CD14-positive monocyte (primary cell): ENCODE measurements around the gene ZNF296. TPM values are rescaled to one million over a fixed set of nuclear protein-coding genes. Genes with fewer than 3 reads are reported as not detected.

Experiments
- DNase-seq, 3 donors: peaks; one replicate each; pipeline ENCODE4 v3.0.0-alpha.2; 2011 to 2022
- H2AFZ ChIP-seq: 2 replicates; pipeline ENCODE4 v1.6.0; 2012; ENCODE audit warnings: mild to moderate bottlenecking, low read depth, low read length, inconsistent platforms; ENCODE audit not compliant: insufficient read depth, poor library complexity, severe bottlenecking
- H3K27ac ChIP-seq, 2 donors: 1 replicate in 1 of 2; 2 replicates in 1 of 2; pipeline ENCODE4 v1.5.1; 2012 to 2013; ENCODE audit warnings: low read length in 2 of 2, control low read depth in 1 of 2, inconsistent platforms in 1 of 2, low read depth in 1 of 2, mild to moderate bottlenecking in 1 of 2
- H3K27me3 ChIP-seq, 2 donors: one replicate each; pipeline versions ENCODE4 v1.6.0 to v1.6.1; 2011 to 2013; ENCODE audit warnings: low read length in 2 of 2; ENCODE audit not compliant: control insufficient read depth in 2 of 2, insufficient read depth in 2 of 2
- H3K36me3 ChIP-seq, 2 donors: replicated peaks in 1 of 2; 1 replicate in 1 of 2; 2 replicates in 1 of 2; pipeline versions ENCODE4 v1.5.1 to v1.6.1; 2012 to 2013; ENCODE audit warnings: low read length in 2 of 2, control low read depth in 1 of 2, inconsistent platforms in 1 of 2, mild to moderate bottlenecking in 1 of 2; ENCODE audit not compliant: insufficient read depth in 2 of 2, control insufficient read depth in 1 of 2
- H3K4me1 ChIP-seq, 2 donors: 1 replicate in 1 of 2; 2 replicates in 1 of 2; pipeline versions ENCODE4 v1.5.1 to v1.6.1; 2012 to 2013; ENCODE audit warnings: low read length in 2 of 2, control low read depth in 1 of 2, inconsistent platforms in 1 of 2, mild to moderate bottlenecking in 1 of 2, moderate library complexity in 1 of 2; ENCODE audit not compliant: insufficient read depth in 2 of 2, control insufficient read depth in 1 of 2
- H3K4me2 ChIP-seq: replicated peaks from 2 replicates; pipeline ENCODE3; 2012; ENCODE audit warnings: low read length, moderate library complexity, mild to moderate bottlenecking; ENCODE audit not compliant: poor library complexity, severe bottlenecking; ENCODE audit errors: extremely low read depth
- H3K4me3 ChIP-seq, 3 experiments: fragments of 200-600 bp in 1 of 3; sonication (generic) in 1 of 3; replicated peaks in 1 of 3; 1 replicate in 2 of 3; 2 replicates in 1 of 3; pipeline ENCODE4 v1.5.1; 2011 to 2013; ENCODE audit warnings: low read length in 3 of 3, mild to moderate bottlenecking in 3 of 3, control low read depth in 2 of 3, low read depth in 2 of 3, inconsistent platforms in 1 of 3, moderate library complexity in 1 of 3
- H3K79me2 ChIP-seq: 2 replicates; pipeline ENCODE4 v1.6.0; 2012; ENCODE audit warnings: mild to moderate bottlenecking, control low read depth, inconsistent platforms, low read length, moderate library complexity; ENCODE audit not compliant: insufficient read depth
- H3K9ac ChIP-seq: 2 replicates; pipeline ENCODE4 v1.6.0; 2017; ENCODE audit warnings: low read length, mild to moderate bottlenecking; ENCODE audit not compliant: insufficient read depth, poor library complexity, severe bottlenecking
- H3K9me3 ChIP-seq, 2 donors: replicated peaks in 1 of 2; 1 replicate in 1 of 2; 2 replicates in 1 of 2; pipeline versions ENCODE4 v1.5.1 to v1.6.1; 2012 to 2013; ENCODE audit warnings: low read length in 2 of 2, control low read depth in 1 of 2; ENCODE audit not compliant: control insufficient read depth in 1 of 2, insufficient read depth in 1 of 2
- H4K20me1 ChIP-seq: 2 replicates; pipeline ENCODE4 v1.6.0; 2012; ENCODE audit warnings: mild to moderate bottlenecking, low read length, control low read depth, moderate library complexity; ENCODE audit not compliant: insufficient read depth
- H3K27ac Mint-ChIP-seq, 7 donors: one replicate each; pipeline ENCODE4 v1.8.0; 2020; ENCODE audit warnings: mild to moderate bottlenecking in 7 of 7, mixed read lengths in 7 of 7, moderate library complexity in 6 of 7, inconsistent platforms in 2 of 7
- H3K27me3 Mint-ChIP-seq, 3 donors: one replicate each; pipeline ENCODE4 v1.8.0; 2021 to 2022; ENCODE audit warnings: low read depth in 3 of 3, mild to moderate bottlenecking in 3 of 3, mixed read lengths in 3 of 3, moderate library complexity in 3 of 3, inconsistent platforms in 1 of 3
- H3K36me3 Mint-ChIP-seq, 2 donors: one replicate each; pipeline ENCODE4 v1.8.0; 2020; ENCODE audit warnings: mixed read lengths in 2 of 2, inconsistent platforms in 1 of 2, mild to moderate bottlenecking in 1 of 2
- H3K4me1 Mint-ChIP-seq: one replicate; pipeline ENCODE4 v1.8.0; 2020; ENCODE audit warnings: mild to moderate bottlenecking, mixed read lengths
- H3K4me3 Mint-ChIP-seq, 2 donors: one replicate each; pipeline ENCODE4 v1.8.0; 2020; ENCODE audit warnings: mild to moderate bottlenecking in 2 of 2, mixed read lengths in 2 of 2, moderate library complexity in 1 of 2
- H3K9me3 Mint-ChIP-seq, 7 donors: one replicate each; pipeline ENCODE4 v1.8.0; 2020 to 2022; ENCODE audit warnings: mixed read lengths in 7 of 7, mild to moderate bottlenecking in 6 of 7, moderate library complexity in 6 of 7, inconsistent platforms in 2 of 7
- CTCF ChIP-seq: fragments of 200-600 bp; IDR thresholded peaks from one replicate; pipeline ENCODE4 v1.8.0; 2022; ENCODE audit warnings: antibody characterized with exemption, mild to moderate bottlenecking
- WGBS: methylation state at CpG from one replicate; pipeline ENCODE4 v1.1.5; 2013; ENCODE audit warnings: missing lambda C conversion rate; ENCODE audit not compliant: insufficient coverage; 5-methylcytosine and 5-hydroxymethylcytosine counted together
- intact Hi-C, 2 donors: fragments of 100-400 bp; cut with micrococcal nuclease; formaldehyde crosslinking; loops; one replicate each; pipeline versions ENCODE4 v1.15.0 to v1.15.1; 2023
- polyA plus RNA-seq, 3 donors: library from polyadenylated mRNA; depleted of rRNA in 1 of 3; unstranded in 2 of 3; stranded (reverse) in 1 of 3; fragments of 300-500 nt in 2 of 3; fragments of >200 nt in 1 of 3; fragmentation: Illumina TruSeq in 2 of 3; gene quantifications; 1 replicate in 2 of 3; 2 replicates in 1 of 3; pipeline ENCODE4 v1.2.3, GENCODE V29; 2012 to 2021

The ZNF296 gene
- polyA plus RNA-seq, 3 donors, result 3.8 to 7.2 (median 6.5) TPM

- H3K4me2 ChIP-seq, result no peak overlapping the region
- H3K36me3 ChIP-seq, result peaks cover 38 to 77% of the 10 kb centered on the region in 2 donors
- intact Hi-C loops, result no loop called here
- Mint-ChIP-seq H3K27me3 (no peaks in the 10 kb centered on the region), H3K4me3 (no peak overlapping the region), H3K4me1 (no peaks in the 10 kb centered on the region), H3K36me3 (peaks cover 52 to 80% of the 10 kb centered on the region in 2 donors), H3K27ac (peak overlapping the region in 1 of 7 donors; percentile 10), H3K9me3 (peaks cover 0 to 9% (median 6%) of the 10 kb centered on the region in 7 donors)
- H3K27me3 ChIP-seq, result no peaks in the 10 kb centered on the region
- no peak overlapping the region for H3K4me3 ChIP-seq
- no peaks in the 10 kb centered on the region for H3K9me3 ChIP-seq
- no peak overlapping the region for H2AFZ ChIP-seq
- TF ChIP-seq CTCF, result no peak
- 100% methylated on average over 1 of the region's 2 CpGs for WGBS
- H3K4me1 ChIP-seq, result no peaks in the 10 kb centered on the region
- DNase-seq, result no peak
- H4K20me1 ChIP-seq, result no peaks in the 10 kb centered on the region
- H3K27ac ChIP-seq, result no peak overlapping the region
- no peak overlapping the region for H3K9ac ChIP-seq
- no peaks in the 10 kb centered on the region for H3K79me2 ChIP-seq
Observed at GRCh38 chr19:45027371-45027770, 48.9 kb downstream of the ZNF296 start.

GRCh38 chr19:45025264-45025663 lies 51.0 kb downstream of the ZNF296 start:
- Histone ChIP-seq H3K9ac (no peak overlapping the region), H4K20me1 (no peaks in the 10 kb centered on the region), H3K9me3 (no peaks in the 10 kb centered on the region), H3K27ac (no peak overlapping the region), H3K4me2 (no peak overlapping the region), H3K4me3 (no peak overlapping the region), H2AFZ (no peak overlapping the region), H3K36me3 (peaks cover 33 to 76% of the 10 kb centered on the region in 2 donors), H3K79me2 (no peaks in the 10 kb centered on the region), H3K27me3 (no peaks in the 10 kb centered on the region), H3K4me1 (no peaks in the 10 kb centered on the region)
- Mint-ChIP-seq H3K4me1 (no peaks in the 10 kb centered on the region), H3K36me3 (peaks cover 45 to 74% of the 10 kb centered on the region in 2 donors), H3K27ac (no peak overlapping the region), H3K9me3 (peaks cover 0 to 6% (median 1%) of the 10 kb centered on the region in 7 donors), H3K27me3 (peaks cover 0 to 1% (median 0%) of the 10 kb centered on the region in 3 donors), H3K4me3 (no peak overlapping the region)
- WGBS, result 100% methylated on average over 3 of the region's 9 CpGs
- intact Hi-C loops, result no loop called here
- no peak for DNase-seq
- TF ChIP-seq CTCF, result no peak
